Vagina (tissue), 2 donors: ENCODE data around the gene MACF1. TPM values are rescaled to one million over a fixed set of nuclear protein-coding genes. Genes with fewer than 3 reads are reported as not detected.
"Not testable (repeated sequence)": the region's sequence is repeated elsewhere in the genome, so short reads cannot be mapped to it uniquely, and the experiment has no call there.

Experiments used
- DNase-seq, 2 donors: peaks; one replicate each; pipeline ENCODE4 v3.0.0-alpha.2; 2017; ENCODE audit errors: extremely low spot score in 2 of 2
- H3K27ac ChIP-seq: fragments of 200-600 bp; sonication (generic); one replicate; pipeline ENCODE4 v1.5.1; 2019
- H3K27me3 ChIP-seq: fragments of 200-600 bp; sonication (generic); one replicate; pipeline ENCODE4 v1.5.1; 2019
- H3K36me3 ChIP-seq, 2 donors: fragments of 200-600 bp; sonication (generic); one replicate each; pipeline ENCODE4 v1.5.1; 2017 to 2019
- H3K4me1 ChIP-seq: fragments of 200-600 bp; sonication (generic); one replicate; pipeline ENCODE4 v1.5.1; 2019
- H3K4me3 ChIP-seq, 2 donors: fragments of 200-600 bp; sonication (generic); 1 replicate in 1 of 2; 2 replicates in 1 of 2; pipeline ENCODE4 v1.5.1; 2016 to 2019
- H3K9me3 ChIP-seq: fragments of 200-600 bp; sonication (generic); one replicate; pipeline ENCODE4 v1.5.1; 2019
- CTCF ChIP-seq, 3 experiments: fragments of 450-650 bp in 2 of 3; fragments of 200-600 bp in 1 of 3; sonication (generic) in 1 of 3; IDR thresholded peaks; one replicate each; pipeline ENCODE4 v1.5.1; 2017 to 2019; ENCODE audit warnings: antibody characterized with exemption in 3 of 3, mild to moderate bottlenecking in 2 of 3, moderate library complexity in 2 of 3
- POLR2A ChIP-seq, 2 donors: fragments of 450-650 bp; IDR thresholded peaks; one replicate each; pipeline ENCODE4 v1.6.1; 2017; ENCODE audit warnings: antibody characterized with exemption in 2 of 2, mild to moderate bottlenecking in 2 of 2, moderate library complexity in 2 of 2
- POLR2AphosphoS5 ChIP-seq, 2 donors: sonication (generic); formaldehyde crosslinking; IDR thresholded peaks; one replicate each; pipeline ENCODE4 v1.9.0; 2017; ENCODE audit warnings: antibody characterized with exemption in 2 of 2, mild to moderate bottlenecking in 2 of 2, low read depth in 1 of 2; ENCODE audit not compliant: insufficient read depth in 1 of 2
- intact Hi-C: fragments of 100-400 bp; cut with DNase I; formaldehyde crosslinking; loops from one replicate; pipeline ENCODE4 v1.15.1; 2023
- total RNA-seq: library from RNA; depleted of rRNA; stranded (reverse); fragments of >200 nt; gene quantifications from one replicate; pipeline ENCODE4 v1.2.3, GENCODE V29; 2016

Gene MACF1
- total RNA-seq, 1 donor from 2014 or later = 291 TPM

GRCh38 chr1:39517936-39518335 is 313.4 kb downstream of the MACF1 start:
- DNase-seq, H3K27me3 ChIP-seq, H3K4me3 ChIP-seq, H3K9me3 ChIP-seq, H3K36me3 ChIP-seq, H3K27ac ChIP-seq, H3K4me1 ChIP-seq, intact Hi-C loops: not testable (repeated sequence)

- H3K27ac ChIP-seq, intact Hi-C loops, H3K27me3 ChIP-seq, H3K9me3 ChIP-seq, DNase-seq, H3K36me3 ChIP-seq, H3K4me3 ChIP-seq, H3K4me1 ChIP-seq: not testable (repeated sequence)
These were observed 314.9 kb downstream of the MACF1 start for GRCh38 chr1:39519376-39519775.

GRCh38 chr1:39522221-39522620 is 317.7 kb downstream of the MACF1 start:
- intact Hi-C loops = not testable (repeated sequence)

GRCh38 chr1:39522661-39523567 is 318.4 kb downstream of the MACF1 start:
- H3K4me3 ChIP-seq = no peak overlapping the region
- H3K9me3 ChIP-seq = no peaks in the 10 kb centered on the region
- intact Hi-C loops = no loop called here
- no peaks in the 10 kb centered on the region for H3K27me3 ChIP-seq
- no peaks in the 10 kb centered on the region for H3K4me1 ChIP-seq
- TF ChIP-seq POLR2A (IDR thresholded peaks at IDR 0.05) (no peak), CTCF (IDR thresholded peaks at IDR 0.05) (no peak), POLR2AphosphoS5 (IDR thresholded peaks at IDR 0.05; ENCODE audit: insufficient read depth in 1 of 2, low read depth in 1 of 2) (no peak)
- peak in 1 of 2 donors; percentile 95 for DNase-seq
- peaks cover 0 to 3% of the 10 kb centered on the region in 2 donors for H3K36me3 ChIP-seq
- no peak overlapping the region for H3K27ac ChIP-seq

More at GRCh38 chr1:39522221-39522620, 317.7 kb downstream of the MACF1 start:
- H3K27me3 ChIP-seq, H3K27ac ChIP-seq, H3K4me1 ChIP-seq, H3K9me3 ChIP-seq, H3K4me3 ChIP-seq, H3K36me3 ChIP-seq, DNase-seq: not testable (repeated sequence)

- intact Hi-C loops = no loop called here
- Histone ChIP-seq H3K27me3 (no peaks in the 10 kb centered on the region), H3K4me1 (no peaks in the 10 kb centered on the region), H3K27ac (no peak overlapping the region), H3K36me3 (peaks cover 0 to 3% of the 10 kb centered on the region in 2 donors), H3K4me3 (no peak overlapping the region), H3K9me3 (no peaks in the 10 kb centered on the region)
- DNase-seq = no peak
- TF ChIP-seq POLR2A (IDR thresholded peaks at IDR 0.05) (no peak), CTCF (IDR thresholded peaks at IDR 0.05) (no peak), POLR2AphosphoS5 (IDR thresholded peaks at IDR 0.05; ENCODE audit: insufficient read depth in 1 of 2, low read depth in 1 of 2) (no peak)
These were observed 319.7 kb downstream of the MACF1 start for GRCh38 chr1:39524171-39524570.

- Histone ChIP-seq H3K27me3 (no peaks in the 10 kb centered on the region), H3K36me3 (peaks cover 0 to 3% of the 10 kb centered on the region in 2 donors), H3K4me1 (no peaks in the 10 kb centered on the region), H3K27ac (no peak overlapping the region), H3K9me3 (no peaks in the 10 kb centered on the region), H3K4me3 (no peak overlapping the region)
- intact Hi-C loops = no loop called here
- no peak for DNase-seq
- no peak for TF ChIP-seq POLR2A (IDR thresholded peaks at IDR 0.05)
- no peak for TF ChIP-seq POLR2AphosphoS5 (IDR thresholded peaks at IDR 0.05; ENCODE audit: insufficient read depth in 1 of 2, low read depth in 1 of 2)
- no peak for TF ChIP-seq CTCF (IDR thresholded peaks at IDR 0.05)
These were observed 320.3 kb downstream of the MACF1 start for GRCh38 chr1:39524591-39525365.
